ENCODE results near the gene ZNF652. TPM values are rescaled to one million over a fixed set of nuclear protein-coding genes. Genes with fewer than 3 reads are reported as not detected.
"Not testable (repeated sequence)": the region's sequence is repeated elsewhere in the genome, so short reads cannot be mapped to it uniquely, and the experiment has no call there.

Gene ZNF652
- total and polyA plus RNA-seq, 9 donors: 12.6 to 34.7 (median 17.0) TPM

DNA sequence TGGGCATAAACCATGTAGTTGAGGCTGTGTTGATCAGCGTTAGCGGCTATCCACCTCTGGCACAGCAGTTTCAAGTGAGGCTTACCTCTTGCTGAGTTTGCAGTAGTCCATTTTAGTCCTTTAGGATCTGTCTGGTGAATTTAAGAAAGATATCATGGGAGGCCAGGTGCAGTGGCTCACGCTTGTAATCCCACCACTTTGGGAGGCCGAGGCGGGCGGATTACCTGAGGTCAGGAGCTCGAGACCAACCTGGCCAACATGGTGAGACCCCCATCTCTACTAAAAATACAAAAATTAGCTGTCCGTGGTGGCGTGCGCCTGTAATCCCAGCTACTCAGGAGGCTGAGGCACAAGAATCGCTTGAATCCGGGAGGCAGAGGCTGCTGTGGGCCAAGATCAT lies 86.1 kb downstream of the ZNF652 start:
- WGBS (ENCODE audit: insufficient coverage): 81% methylated on average over 6 of the region's 12 CpGs
- not testable (repeated sequence) for H3K36me3 ChIP-seq (ENCODE audit: control insufficient read depth, insufficient read depth, low read length); H3K9me3 ChIP-seq (replicated peaks; ENCODE audit: control insufficient read depth, low read depth, low read length); H3K27me3 ChIP-seq (ENCODE audit: control insufficient read depth, insufficient read depth, low read length); H3K27ac ChIP-seq (ENCODE audit: low read length); DNase-seq; H3K4me3 ChIP-seq (ENCODE audit: low read length); H3K4me1 ChIP-seq (ENCODE audit: control insufficient read depth, insufficient read depth, low read length)

DNA sequence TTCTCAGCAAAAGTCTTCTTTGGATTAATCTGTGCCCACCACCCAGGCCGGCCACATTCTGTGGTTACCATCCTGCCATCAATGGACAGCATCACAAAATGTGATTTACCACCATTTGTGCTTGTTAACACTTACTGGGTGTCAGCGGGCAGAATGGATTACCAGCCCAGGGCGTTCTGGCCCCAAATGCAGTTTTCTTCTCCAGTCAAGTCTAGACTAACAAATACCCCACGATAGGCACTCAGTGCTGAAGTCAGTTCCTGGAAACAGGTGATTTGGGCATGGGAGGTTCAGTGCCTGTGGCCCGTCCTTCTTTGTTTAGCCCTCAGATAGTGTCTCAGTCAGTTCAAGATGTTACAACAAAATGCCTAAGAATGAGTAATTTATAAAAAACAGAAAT lies 92.7 kb downstream of the ZNF652 start:
- Histone ChIP-seq H3K9me3 (replicated peaks; ENCODE audit: control insufficient read depth, low read depth, low read length) (no peaks in the 10 kb centered on the region), H3K36me3 (ENCODE audit: control insufficient read depth, insufficient read depth, low read length) (no peaks in the 10 kb centered on the region), H3K27me3 (ENCODE audit: control insufficient read depth, insufficient read depth, low read length) (peaks cover 2% of the 10 kb centered on the region), H3K4me1 (ENCODE audit: control insufficient read depth, insufficient read depth, low read length) (no peaks in the 10 kb centered on the region), H3K4me3 (ENCODE audit: low read length) (no peak overlapping the region), H3K27ac (ENCODE audit: low read length) (no peak overlapping the region)
- 48% methylated on average over 2 of the region's 5 CpGs for WGBS (ENCODE audit: insufficient coverage)
- no peak for DNase-seq

DNA sequence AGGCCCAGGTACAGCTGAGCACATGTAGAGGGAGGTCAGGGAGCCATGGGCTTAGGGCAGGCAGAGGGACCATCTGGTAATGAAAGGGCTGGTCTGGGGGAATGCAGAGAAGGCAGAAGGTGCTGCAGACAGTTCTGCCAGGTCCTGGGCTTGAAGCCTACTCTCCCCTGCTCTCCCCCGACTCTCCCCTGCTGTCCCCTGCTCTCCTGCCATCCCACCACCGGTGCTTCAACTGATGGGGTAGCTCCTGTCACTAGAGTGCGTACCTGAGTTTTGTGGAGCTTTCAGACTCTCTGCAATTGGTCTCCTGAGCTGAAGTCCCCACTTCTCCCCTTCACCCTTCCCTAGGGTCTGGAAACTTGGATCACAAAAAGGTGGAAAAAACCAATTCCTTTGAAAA lies 94.1 kb downstream of the ZNF652 start:
- H3K9me3 ChIP-seq (replicated peaks; ENCODE audit: control insufficient read depth, low read depth, low read length): no peaks in the 10 kb centered on the region
- 84% methylated on average over 3 of the region's 3 CpGs for WGBS (ENCODE audit: insufficient coverage)
- peaks cover 2% of the 10 kb centered on the region for H3K27me3 ChIP-seq (ENCODE audit: control insufficient read depth, insufficient read depth, low read length)
- no peaks in the 10 kb centered on the region for H3K4me1 ChIP-seq (ENCODE audit: control insufficient read depth, insufficient read depth, low read length)
- no peaks in the 10 kb centered on the region for H3K36me3 ChIP-seq (ENCODE audit: control insufficient read depth, insufficient read depth, low read length)
- no peak overlapping the region for H3K4me3 ChIP-seq (ENCODE audit: low read length)
- no peak overlapping the region for H3K27ac ChIP-seq (ENCODE audit: low read length)
- DNase-seq: no peak

DNA sequence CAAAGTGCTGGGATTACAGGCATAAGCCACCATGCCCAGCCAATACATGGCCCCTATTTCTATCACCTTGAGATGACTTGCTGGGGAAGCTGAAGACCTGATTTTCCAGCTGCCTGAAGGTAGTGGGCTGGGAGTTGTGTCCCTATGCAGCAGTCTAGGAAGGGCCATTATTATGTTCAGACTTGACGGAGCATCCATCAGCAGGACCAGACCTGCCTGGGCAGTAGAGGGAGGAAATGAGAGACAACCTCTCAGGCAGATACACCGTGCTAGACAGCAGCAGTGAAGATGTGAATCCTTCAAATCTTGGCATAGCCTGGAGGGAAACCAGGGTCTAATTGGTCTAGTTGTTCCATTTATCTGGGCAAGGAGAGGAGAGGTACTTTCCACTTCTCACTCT lies 95.8 kb downstream of the ZNF652 start:
- no peak for DNase-seq
- H3K27me3 ChIP-seq (ENCODE audit: control insufficient read depth, insufficient read depth, low read length): peaks cover 2% of the 10 kb centered on the region

DNA sequence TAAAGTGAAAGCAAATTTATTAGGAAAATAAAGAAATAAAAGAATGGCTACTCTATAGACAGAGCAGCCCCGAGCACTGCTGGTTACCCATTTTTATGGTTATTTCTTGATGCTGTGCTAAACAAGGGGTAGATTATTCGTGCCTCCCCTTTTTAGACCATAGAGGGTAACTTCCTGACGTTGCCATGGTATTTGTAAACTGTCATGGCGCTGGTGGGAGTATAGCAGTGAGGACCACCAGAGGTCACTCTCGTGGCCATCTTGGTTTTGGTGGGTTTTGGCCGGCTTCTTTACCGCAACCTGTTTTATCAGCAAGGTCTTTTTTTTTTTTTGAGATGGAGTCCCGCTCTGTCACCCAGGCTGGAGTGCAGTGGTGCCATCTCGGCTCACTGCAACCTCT lies 100.5 kb downstream of the ZNF652 start:
- 75% methylated on average over 2 of the region's 9 CpGs for WGBS (ENCODE audit: insufficient coverage)

More for the DNA sequence above, 95.8 kb downstream of the ZNF652 start:
- Histone ChIP-seq H3K4me1 (ENCODE audit: control insufficient read depth, insufficient read depth, low read length) (no peaks in the 10 kb centered on the region), H3K9me3 (replicated peaks; ENCODE audit: control insufficient read depth, low read depth, low read length) (no peaks in the 10 kb centered on the region), H3K36me3 (ENCODE audit: control insufficient read depth, insufficient read depth, low read length) (no peaks in the 10 kb centered on the region), H3K4me3 (ENCODE audit: low read length) (no peak overlapping the region), H3K27ac (ENCODE audit: low read length) (no peak overlapping the region)
- 92% methylated on average over 2 of the region's 2 CpGs for WGBS (ENCODE audit: insufficient coverage)

DNA sequence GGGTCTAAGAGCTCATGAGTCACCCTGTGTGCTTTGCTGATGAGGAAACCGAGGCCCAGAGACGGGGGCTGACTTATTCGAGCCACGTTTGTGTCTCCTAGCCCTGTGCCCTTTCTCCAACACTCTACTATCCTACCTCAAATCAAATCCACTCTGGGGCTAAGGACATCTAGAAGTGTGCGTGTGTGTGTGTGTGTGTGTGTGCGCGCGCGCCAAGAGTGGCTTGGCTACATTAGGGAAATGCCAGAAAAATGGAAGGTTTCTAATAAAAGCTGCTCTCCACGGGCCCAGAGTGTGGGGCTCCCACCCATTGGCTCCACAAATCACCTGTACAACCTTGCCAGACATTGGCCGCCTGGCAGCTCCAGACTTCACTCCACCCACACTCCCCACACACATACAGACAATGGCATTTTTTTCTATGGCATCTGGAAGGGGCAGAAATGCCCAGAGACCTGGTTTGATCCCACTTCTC lies 101.2 kb downstream of the ZNF652 start:
- DNase-seq: peak; percentile 63
- Histone ChIP-seq H3K4me1 (ENCODE audit: control insufficient read depth, insufficient read depth, low read length) (peaks cover 14% of the 10 kb centered on the region), H3K9me3 (replicated peaks; ENCODE audit: control insufficient read depth, low read depth, low read length) (no peaks in the 10 kb centered on the region), H3K36me3 (ENCODE audit: control insufficient read depth, insufficient read depth, low read length) (no peaks in the 10 kb centered on the region), H3K4me3 (ENCODE audit: low read length) (peak overlapping the region; percentile 54), H3K27me3 (ENCODE audit: control insufficient read depth, insufficient read depth, low read length) (peaks cover 8% of the 10 kb centered on the region), H3K27ac (ENCODE audit: low read length) (peak overlapping the region; percentile 25)
- 32% methylated on average over 2 of the region's 11 CpGs for WGBS (ENCODE audit: insufficient coverage)

More for the DNA sequence above, 100.5 kb downstream of the ZNF652 start:
- not testable (repeated sequence) for H3K27me3 ChIP-seq (ENCODE audit: control insufficient read depth, insufficient read depth, low read length); H3K27ac ChIP-seq (ENCODE audit: low read length); H3K4me3 ChIP-seq (ENCODE audit: low read length); H3K36me3 ChIP-seq (ENCODE audit: control insufficient read depth, insufficient read depth, low read length); H3K9me3 ChIP-seq (replicated peaks; ENCODE audit: control insufficient read depth, low read depth, low read length); DNase-seq
- peaks cover 14% of the 10 kb centered on the region for H3K4me1 ChIP-seq (ENCODE audit: control insufficient read depth, insufficient read depth, low read length)

DNA sequence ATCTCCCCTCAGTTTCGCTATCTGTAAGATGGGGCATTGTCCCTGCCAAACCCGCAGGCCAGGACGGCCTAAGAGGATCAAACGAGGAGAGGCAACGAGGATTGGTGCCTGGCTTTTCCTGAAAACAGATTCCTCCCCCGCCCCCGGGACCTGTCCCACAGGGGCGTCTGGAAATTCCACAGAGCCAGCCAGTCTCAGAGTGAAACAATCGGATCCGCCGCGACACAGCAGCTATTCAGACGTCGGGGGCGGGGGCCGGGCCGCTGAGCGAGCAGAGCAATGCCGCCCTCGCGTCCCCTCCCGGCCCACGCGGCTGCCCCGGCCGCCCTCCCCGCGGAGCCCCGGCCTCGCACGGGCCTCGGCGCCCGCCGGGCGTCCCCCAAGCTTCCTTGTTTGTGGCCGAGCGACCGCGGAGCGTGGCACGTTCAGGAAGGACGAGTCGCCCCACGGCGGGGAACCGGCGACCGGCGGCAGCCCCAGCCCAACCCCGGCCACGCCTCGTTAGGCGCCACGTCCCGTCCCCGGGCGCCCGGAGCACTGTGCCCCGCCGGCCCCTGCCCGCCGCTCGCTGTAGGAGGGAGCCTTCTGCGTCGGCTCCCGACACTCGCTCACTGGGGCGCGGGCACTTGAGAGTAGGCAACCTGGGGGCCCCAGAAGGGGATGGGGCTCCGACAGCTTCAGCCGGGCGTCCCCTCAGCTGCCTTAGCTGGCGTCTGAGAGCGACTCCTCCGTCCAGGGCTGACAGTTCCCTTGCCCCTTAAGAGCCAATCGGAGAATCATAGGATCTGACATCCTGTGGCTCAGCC lies 101.8 kb downstream of the ZNF652 start:
- DNase-seq: peak; percentile 69
- Histone ChIP-seq H3K4me1 (ENCODE audit: control insufficient read depth, insufficient read depth, low read length) (peaks cover 14% of the 10 kb centered on the region), H3K36me3 (ENCODE audit: control insufficient read depth, insufficient read depth, low read length) (no peaks in the 10 kb centered on the region), H3K27ac (ENCODE audit: low read length) (peak overlapping the region; percentile 72), H3K27me3 (ENCODE audit: control insufficient read depth, insufficient read depth, low read length) (peaks cover 8% of the 10 kb centered on the region), H3K9me3 (replicated peaks; ENCODE audit: control insufficient read depth, low read depth, low read length) (no peaks in the 10 kb centered on the region), H3K4me3 (ENCODE audit: low read length) (peak overlapping the region; percentile 54)
- WGBS (ENCODE audit: insufficient coverage): under 1% methylated on average over 77 of the region's 77 CpGs

DNA sequence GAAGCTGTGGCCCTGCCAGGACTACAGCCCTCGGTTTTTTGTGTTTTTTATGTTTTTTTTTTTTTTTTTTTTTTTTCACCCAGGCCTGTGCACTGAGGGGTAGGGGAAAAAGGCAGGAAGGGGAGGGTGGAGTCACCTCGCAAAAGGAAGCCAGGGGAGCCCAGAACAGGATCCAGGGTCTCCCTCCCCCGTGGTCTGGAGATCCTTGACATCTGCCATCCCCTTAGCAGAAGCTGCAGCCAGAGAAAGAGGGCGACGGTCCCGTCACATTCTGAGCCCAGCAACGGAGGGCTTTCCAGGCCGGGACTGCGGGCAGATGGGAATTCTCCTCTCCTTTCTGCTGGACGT lies 102.4 kb downstream of the ZNF652 start:
- Histone ChIP-seq H3K4me1 (ENCODE audit: control insufficient read depth, insufficient read depth, low read length) (peaks cover 14% of the 10 kb centered on the region), H3K9me3 (replicated peaks; ENCODE audit: control insufficient read depth, low read depth, low read length) (no peaks in the 10 kb centered on the region), H3K4me3 (ENCODE audit: low read length) (peak overlapping the region; percentile 54), H3K36me3 (ENCODE audit: control insufficient read depth, insufficient read depth, low read length) (no peaks in the 10 kb centered on the region), H3K27me3 (ENCODE audit: control insufficient read depth, insufficient read depth, low read length) (peaks cover 8% of the 10 kb centered on the region), H3K27ac (ENCODE audit: low read length) (peak overlapping the region; percentile 72)
- no peak for DNase-seq
- WGBS (ENCODE audit: insufficient coverage): 2% methylated on average over 7 of the region's 10 CpGs

DNA sequence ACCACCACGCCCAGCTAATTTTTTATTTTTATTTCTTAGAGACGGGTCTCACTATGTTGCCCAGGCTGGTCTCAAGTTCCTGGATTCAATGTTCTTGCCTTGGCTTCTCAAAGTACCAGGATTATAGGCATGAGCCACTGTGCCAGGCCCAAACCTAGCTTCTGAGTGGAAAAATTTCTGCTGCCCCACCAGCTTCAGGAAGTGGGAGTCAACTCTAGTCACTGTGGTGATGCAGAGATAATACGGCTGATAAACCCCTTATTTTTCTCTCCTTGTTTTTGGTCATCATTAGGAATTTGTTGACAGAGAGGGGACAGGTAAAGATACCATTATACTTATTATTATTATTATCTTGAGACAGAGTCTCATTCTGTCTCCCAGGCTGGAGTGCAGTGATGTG lies 103.7 kb downstream of the ZNF652 start:
- no peak for DNase-seq
- H3K9me3 ChIP-seq (replicated peaks; ENCODE audit: control insufficient read depth, low read depth, low read length): no peaks in the 10 kb centered on the region
- peaks cover 8% of the 10 kb centered on the region for H3K27me3 ChIP-seq (ENCODE audit: control insufficient read depth, insufficient read depth, low read length)
- 88% methylated on average over 2 of the region's 3 CpGs for WGBS (ENCODE audit: insufficient coverage)
- no peak overlapping the region for H3K27ac ChIP-seq (ENCODE audit: low read length)
- H3K4me1 ChIP-seq (ENCODE audit: control insufficient read depth, insufficient read depth, low read length): peaks cover 14% of the 10 kb centered on the region
- no peak overlapping the region for H3K4me3 ChIP-seq (ENCODE audit: low read length)
- no peaks in the 10 kb centered on the region for H3K36me3 ChIP-seq (ENCODE audit: control insufficient read depth, insufficient read depth, low read length)

DNA sequence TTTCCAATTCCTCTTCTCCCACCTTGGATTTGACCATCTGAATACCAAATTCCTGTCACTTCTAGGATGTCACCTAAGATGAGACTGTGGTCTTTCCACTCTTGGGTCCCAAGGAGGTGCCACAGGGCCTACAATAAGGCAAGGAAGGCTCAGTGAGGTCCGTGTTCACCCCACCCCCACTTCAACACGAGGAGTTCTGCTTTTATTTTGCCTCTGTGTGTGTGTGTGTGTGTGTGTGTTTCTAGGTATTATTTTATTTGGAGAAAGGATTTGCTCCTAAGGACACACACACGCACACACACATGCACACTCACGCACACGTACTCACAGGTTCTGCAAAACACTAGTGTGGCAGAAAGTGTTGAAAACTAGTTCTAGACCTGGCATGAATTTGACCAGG lies 106.9 kb downstream of the ZNF652 start:
- DNase-seq: no peak
- WGBS (ENCODE audit: insufficient coverage): no CpG with 5 or more reads among the region's 5 CpGs
- Histone ChIP-seq H3K9me3 (replicated peaks; ENCODE audit: control insufficient read depth, low read depth, low read length) (no peaks in the 10 kb centered on the region), H3K27ac (ENCODE audit: low read length) (no peak overlapping the region), H3K36me3 (ENCODE audit: control insufficient read depth, insufficient read depth, low read length) (no peaks in the 10 kb centered on the region), H3K27me3 (ENCODE audit: control insufficient read depth, insufficient read depth, low read length) (peaks cover 4% of the 10 kb centered on the region), H3K4me1 (ENCODE audit: control insufficient read depth, insufficient read depth, low read length) (peaks cover 6% of the 10 kb centered on the region), H3K4me3 (ENCODE audit: low read length) (no peak overlapping the region)

Measured in muscle of leg (tissue), 11 donors.